Measurements from ENCODE around the gene ARHGAP22.
A peak's percentile ranks its signal among the peaks of the same experiment; 100 is the strongest.

Gene ARHGAP22, protein sequence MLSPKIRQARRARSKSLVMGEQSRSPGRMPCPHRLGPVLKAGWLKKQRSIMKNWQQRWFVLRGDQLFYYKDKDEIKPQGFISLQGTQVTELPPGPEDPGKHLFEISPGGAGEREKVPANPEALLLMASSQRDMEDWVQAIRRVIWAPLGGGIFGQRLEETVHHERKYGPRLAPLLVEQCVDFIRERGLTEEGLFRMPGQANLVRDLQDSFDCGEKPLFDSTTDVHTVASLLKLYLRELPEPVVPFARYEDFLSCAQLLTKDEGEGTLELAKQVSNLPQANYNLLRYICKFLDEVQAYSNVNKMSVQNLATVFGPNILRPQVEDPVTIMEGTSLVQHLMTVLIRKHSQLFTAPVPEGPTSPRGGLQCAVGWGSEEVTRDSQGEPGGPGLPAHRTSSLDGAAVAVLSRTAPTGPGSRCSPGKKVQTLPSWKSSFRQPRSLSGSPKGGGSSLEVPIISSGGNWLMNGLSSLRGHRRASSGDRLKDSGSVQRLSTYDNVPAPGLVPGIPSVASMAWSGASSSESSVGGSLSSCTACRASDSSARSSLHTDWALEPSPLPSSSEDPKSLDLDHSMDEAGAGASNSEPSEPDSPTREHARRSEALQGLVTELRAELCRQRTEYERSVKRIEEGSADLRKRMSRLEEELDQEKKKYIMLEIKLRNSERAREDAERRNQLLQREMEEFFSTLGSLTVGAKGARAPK

DNA sequence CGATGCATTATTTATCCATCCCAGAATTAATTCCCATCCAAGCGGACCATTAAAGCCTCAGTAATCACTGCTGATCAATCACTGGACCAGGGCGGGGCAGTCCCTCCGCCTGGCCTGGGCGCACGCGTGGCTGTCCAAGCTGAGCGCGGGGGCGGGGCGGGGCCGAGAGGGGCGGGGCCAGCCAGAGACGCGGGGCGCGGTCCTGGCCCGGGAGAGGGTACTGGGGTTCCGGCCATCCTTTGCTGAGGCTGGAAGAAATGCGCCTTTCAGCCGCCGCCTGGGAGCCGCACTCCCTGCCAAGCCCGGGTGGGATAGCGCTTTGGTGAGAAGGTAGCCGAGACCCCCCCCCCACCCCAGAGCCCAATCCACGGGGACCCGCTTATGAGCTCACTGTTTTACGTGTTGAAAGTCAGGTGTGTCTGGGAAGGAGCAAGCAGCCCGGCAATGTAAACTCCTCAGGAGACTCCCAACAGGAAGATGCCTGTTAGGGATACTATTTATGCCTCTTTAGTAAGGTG lies at the start of gene ARHGAP22:
Gene ARHGAP22 (minus strand): TSS at position 83 of the 518 bp plus-strand sequence. CDS start 277 bp downstream, outside the sequence.
- Histone ChIP-seq H3K4me1 (ENCODE audit: low read length) (peaks cover 15% of the 10 kb centered on the region), H3K9ac (ENCODE audit: low read length) (peak within 1 kb of the TSS; percentile 58), H3K27me3 (replicated peaks; ENCODE audit: insufficient read depth, low read length) (no peaks in the 10 kb centered on the region), H2AFZ (ENCODE audit: low read length) (peak within 1 kb of the TSS; percentile 100), H3K9me2 (replicated peaks; ENCODE audit: insufficient read depth, low read length) (no peaks in the 10 kb centered on the region), H3K9me3 (replicated peaks; ENCODE audit: insufficient read depth, low read length) (no peaks in the 10 kb centered on the region), H3K4me3 (ENCODE audit: low read length) (peak within 1 kb of the TSS; percentile 94), H3K4me2 (ENCODE audit: low read depth, low read length) (peak within 1 kb of the TSS; percentile 100), H3K27ac (ENCODE audit: low read length) (no peak within 1 kb of the TSS), H3K79me2 (ENCODE audit: low read length) (no peaks in the 10 kb centered on the region), H4K20me1 (ENCODE audit: insufficient read depth, low read length) (no peaks in the 10 kb centered on the region), H3F3A (ENCODE audit: insufficient read depth, low read length) (no peaks in the 10 kb centered on the region), H3K36me3 (replicated peaks; ENCODE audit: insufficient read depth, low read length) (no peaks in the 10 kb centered on the region)
- TF ChIP-seq EZH2phosphoT487 (IDR thresholded peaks at IDR 0.05; ENCODE audit: low read length), result no peak
- peak; percentile 58 for DNase-seq

GRCh38 chr10:48653944-48654698 lies 49.2 kb upstream of the ARHGAP22 start:
- no peak overlapping the region for H3K4me3 ChIP-seq (ENCODE audit: low read length)
- peaks cover 23% of the 10 kb centered on the region for H3K4me1 ChIP-seq (ENCODE audit: low read length)
- H3F3A ChIP-seq (ENCODE audit: insufficient read depth, low read length), result peaks cover 5% of the 10 kb centered on the region; the same call in 1 of the 2 replicates
- H3K9me2 ChIP-seq (replicated peaks; ENCODE audit: insufficient read depth, low read length), result no peaks in the 10 kb centered on the region
- H3K79me2 ChIP-seq (ENCODE audit: low read length), result no peaks in the 10 kb centered on the region
- H3K9ac ChIP-seq (ENCODE audit: low read length), result no peak overlapping the region
- DNase-seq, result no peak
- TF ChIP-seq, protein P1, sequence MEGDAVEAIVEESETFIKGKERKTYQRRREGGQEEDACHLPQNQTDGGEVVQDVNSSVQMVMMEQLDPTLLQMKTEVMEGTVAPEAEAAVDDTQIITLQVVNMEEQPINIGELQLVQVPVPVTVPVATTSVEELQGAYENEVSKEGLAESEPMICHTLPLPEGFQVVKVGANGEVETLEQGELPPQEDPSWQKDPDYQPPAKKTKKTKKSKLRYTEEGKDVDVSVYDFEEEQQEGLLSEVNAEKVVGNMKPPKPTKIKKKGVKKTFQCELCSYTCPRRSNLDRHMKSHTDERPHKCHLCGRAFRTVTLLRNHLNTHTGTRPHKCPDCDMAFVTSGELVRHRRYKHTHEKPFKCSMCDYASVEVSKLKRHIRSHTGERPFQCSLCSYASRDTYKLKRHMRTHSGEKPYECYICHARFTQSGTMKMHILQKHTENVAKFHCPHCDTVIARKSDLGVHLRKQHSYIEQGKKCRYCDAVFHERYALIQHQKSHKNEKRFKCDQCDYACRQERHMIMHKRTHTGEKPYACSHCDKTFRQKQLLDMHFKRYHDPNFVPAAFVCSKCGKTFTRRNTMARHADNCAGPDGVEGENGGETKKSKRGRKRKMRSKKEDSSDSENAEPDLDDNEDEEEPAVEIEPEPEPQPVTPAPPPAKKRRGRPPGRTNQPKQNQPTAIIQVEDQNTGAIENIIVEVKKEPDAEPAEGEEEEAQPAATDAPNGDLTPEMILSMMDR (IDR thresholded peaks at IDR 0.05; ENCODE audit: low read length), result no peak
- no peaks in the 10 kb centered on the region for H3K36me3 ChIP-seq (replicated peaks; ENCODE audit: insufficient read depth, low read length)
- H3K4me2 ChIP-seq (ENCODE audit: low read depth, low read length), result no peak overlapping the region
- H4K20me1 ChIP-seq (ENCODE audit: insufficient read depth, low read length), result no peaks in the 10 kb centered on the region
- H3K9me3 ChIP-seq (replicated peaks; ENCODE audit: insufficient read depth, low read length), result no peaks in the 10 kb centered on the region
- H3K27me3 ChIP-seq (replicated peaks; ENCODE audit: insufficient read depth, low read length), result peaks cover 5% of the 10 kb centered on the region; the same call in 1 of the 2 replicates
- no peak overlapping the region for H2AFZ ChIP-seq (ENCODE audit: low read length)
- no peak overlapping the region for H3K27ac ChIP-seq (ENCODE audit: low read length)

- Histone ChIP-seq H4K20me1 (ENCODE audit: insufficient read depth, low read length) (no peaks in the 10 kb centered on the region), H2AFZ (ENCODE audit: low read length) (no peak overlapping the region), H3K27me3 (replicated peaks; ENCODE audit: insufficient read depth, low read length) (peaks cover 5% of the 10 kb centered on the region; the same call in 1 of the 2 replicates), H3K79me2 (ENCODE audit: low read length) (no peaks in the 10 kb centered on the region), H3F3A (ENCODE audit: insufficient read depth, low read length) (peaks cover 5% of the 10 kb centered on the region; the same call in 1 of the 2 replicates), H3K4me3 (ENCODE audit: low read length) (no peak overlapping the region), H3K27ac (ENCODE audit: low read length) (no peak overlapping the region), H3K9me3 (replicated peaks; ENCODE audit: insufficient read depth, low read length) (no peaks in the 10 kb centered on the region), H3K4me2 (ENCODE audit: low read depth, low read length) (no peak overlapping the region), H3K9me2 (replicated peaks; ENCODE audit: insufficient read depth, low read length) (no peaks in the 10 kb centered on the region), H3K36me3 (replicated peaks; ENCODE audit: insufficient read depth, low read length) (no peaks in the 10 kb centered on the region), H3K9ac (ENCODE audit: low read length) (no peak overlapping the region), H3K4me1 (ENCODE audit: low read length) (peaks cover 23% of the 10 kb centered on the region)
- TF ChIP-seq EZH2 (optimal IDR thresholded peaks at IDR 0.05; ENCODE audit: low read depth, low read length), result no peak
- TF ChIP-seq, protein P1 (IDR thresholded peaks at IDR 0.05; ENCODE audit: low read length), result no peak
- TF ChIP-seq EZH2phosphoT487 (IDR thresholded peaks at IDR 0.05; ENCODE audit: low read length), result no peak
- no peak for DNase-seq
Observed at GRCh38 chr10:48653347-48653746, 48.5 kb upstream of the ARHGAP22 start.

Data from MM.1S (cell line).